Neural progenitor cell (in vitro differentiated cells): ENCODE data around the gene SLC5A11. TPM values are rescaled to one million over a fixed set of nuclear protein-coding genes. Genes with fewer than 3 reads are reported as not detected.
"Not testable (repeated sequence)": the region's sequence is repeated elsewhere in the genome, so short reads cannot be mapped to it uniquely, and the experiment has no call there.

Source experiments
- DNase-seq: peaks from one replicate; pipeline ENCODE4 v3.0.0-alpha.2; 2016; ENCODE audit warnings: low spot score
- H2AFZ ChIP-seq: fragments of 200-600 bp; sonication (generic); replicated peaks from 2 replicates; pipeline ENCODE4 v1.6.1; 2016; ENCODE audit warnings: antibody characterized with exemption
- H3F3A ChIP-seq: fragments of 200-600 bp; sonication (generic); 2 replicates; pipeline ENCODE4 v1.6.1; 2016; ENCODE audit warnings: antibody characterized with exemption, low read depth
- H3K27ac ChIP-seq: fragments of 200-600 bp; sonication (generic); 2 replicates; pipeline ENCODE4 v1.5.1; 2016; ENCODE audit warnings: mild to moderate bottlenecking
- H3K27me3 ChIP-seq: fragments of 200-600 bp; sonication (generic); 2 replicates; pipeline ENCODE4 v1.6.1; 2016; ENCODE audit warnings: mild to moderate bottlenecking, moderate library complexity
- H3K36me3 ChIP-seq: fragments of 200-600 bp; sonication (generic); 2 replicates; pipeline ENCODE4 v1.5.1; 2016
- H3K4me1 ChIP-seq: fragments of 200-600 bp; sonication (generic); 2 replicates; pipeline ENCODE4 v1.6.1; 2016; ENCODE audit warnings: mixed run types
- H3K4me2 ChIP-seq: fragments of 200-600 bp; sonication (generic); 2 replicates; pipeline ENCODE4 v1.6.1; 2016
- H3K4me3 ChIP-seq: fragments of 200-600 bp; sonication (generic); 2 replicates; pipeline ENCODE4 v1.5.1; 2016
- H3K79me2 ChIP-seq: fragments of 200-600 bp; sonication (generic); 2 replicates; pipeline ENCODE4 v1.6.1; 2016; ENCODE audit warnings: low read depth
- H3K9ac ChIP-seq: fragments of 200-600 bp; sonication (generic); 2 replicates; pipeline ENCODE4 v1.6.1; 2016
- H3K9me3 ChIP-seq: fragments of 200-600 bp; sonication (generic); 2 replicates; pipeline ENCODE4 v1.5.1; 2016; ENCODE audit warnings: low read depth
- H4K20me1 ChIP-seq: fragments of 200-600 bp; sonication (generic); 2 replicates; pipeline ENCODE4 v1.6.1; 2016; ENCODE audit warnings: low read depth
- H3K27ac Mint-ChIP-seq: 3 replicates; pipeline ENCODE4 v1.8.0; 2021; ENCODE audit warnings: mixed read lengths
- H3K27me3 Mint-ChIP-seq: 2 replicates; pipeline ENCODE4 v1.8.0; 2022; ENCODE audit warnings: low read depth, mild to moderate bottlenecking, inconsistent platforms, moderate library complexity, mixed read lengths; ENCODE audit not compliant: insufficient read depth
- H3K36me3 Mint-ChIP-seq: 3 replicates; pipeline ENCODE4 v1.8.0; 2021; ENCODE audit warnings: mixed read lengths
- H3K4me1 Mint-ChIP-seq: 3 replicates; pipeline ENCODE4 v1.8.0; 2021; ENCODE audit warnings: mixed read lengths
- H3K4me3 Mint-ChIP-seq: 3 replicates; pipeline ENCODE4 v1.8.0; 2021; ENCODE audit warnings: mild to moderate bottlenecking, moderate library complexity, mixed read lengths
- H3K9me3 Mint-ChIP-seq: 3 replicates; pipeline ENCODE4 v1.8.0; 2020; ENCODE audit warnings: mixed read lengths
- CTCF ChIP-seq: fragments of 200-600 bp; sonication (generic); IDR thresholded peaks from 2 replicates; pipeline ENCODE4 v1.5.1; 2017; ENCODE audit warnings: antibody characterized with exemption, mild to moderate bottlenecking
- EZH2 ChIP-seq: fragments of 200-600 bp; sonication (generic); IDR thresholded peaks from 2 replicates; pipeline ENCODE4 v1.6.1; 2017; ENCODE audit warnings: antibody characterized with exemption, mild to moderate bottlenecking, moderate library complexity
- EZH2phosphoT487 ChIP-seq: fragments of 200-600 bp; sonication (generic); IDR thresholded peaks from 2 replicates; pipeline ENCODE4 v1.6.1; 2017; ENCODE audit warnings: antibody characterized with exemption
- total RNA-seq: library from RNA; depleted of rRNA; stranded (reverse); fragments of >200 nt; gene quantifications from 2 replicates; pipeline ENCODE4 v1.2.3, GENCODE V29; 2015; ENCODE audit warnings: low replicate concordance

Gene SLC5A11
- total RNA-seq, 1 donor from 2014 or later, result not detected

GRCh38 chr16:24805484-24805883 is 40.3 kb upstream of the SLC5A11 start:
- Histone ChIP-seq H3K4me2 (no peak overlapping the region), H3K27me3 (no peaks in the 10 kb centered on the region), H3K4me1 (no peaks in the 10 kb centered on the region), H3K9me3 (no peaks in the 10 kb centered on the region), H3K9ac (no peak overlapping the region), H3K79me2 (no peaks in the 10 kb centered on the region), H2AFZ (no peak overlapping the region), H3F3A (no peaks in the 10 kb centered on the region), H4K20me1 (peaks cover 5% of the 10 kb centered on the region), H3K27ac (no peak overlapping the region), H3K4me3 (no peak overlapping the region), H3K36me3 (peaks cover 29% of the 10 kb centered on the region)
- Mint-ChIP-seq H3K4me1 (no peaks in the 10 kb centered on the region), H3K4me3 (no peak overlapping the region), H3K36me3 (peaks cover 45% of the 10 kb centered on the region), H3K9me3 (no peaks in the 10 kb centered on the region), H3K27me3 (no peaks in the 10 kb centered on the region), H3K27ac (no peak overlapping the region)
- DNase-seq, result no peak
- TF ChIP-seq EZH2phosphoT487, result no peak
- no peak for TF ChIP-seq CTCF
- no peak for TF ChIP-seq EZH2

GRCh38 chr16:24807301-24807700 is 38.5 kb upstream of the SLC5A11 start:
- Mint-ChIP-seq H3K27ac (no peak overlapping the region), H3K4me3 (no peak overlapping the region), H3K9me3 (no peaks in the 10 kb centered on the region), H3K4me1 (no peaks in the 10 kb centered on the region), H3K36me3 (peaks cover 41% of the 10 kb centered on the region), H3K27me3 (no peaks in the 10 kb centered on the region)
- no peak for TF ChIP-seq EZH2
- H3K27me3 ChIP-seq, result no peaks in the 10 kb centered on the region
- H3K4me2 ChIP-seq, result no peak overlapping the region
- H3K4me1 ChIP-seq, result no peaks in the 10 kb centered on the region
- no peak overlapping the region for H2AFZ ChIP-seq
- H3K79me2 ChIP-seq, result no peaks in the 10 kb centered on the region
- H3K36me3 ChIP-seq, result peaks cover 29% of the 10 kb centered on the region
- DNase-seq, result no peak
- H4K20me1 ChIP-seq, result no peaks in the 10 kb centered on the region
- H3K4me3 ChIP-seq, result no peak overlapping the region
- no peaks in the 10 kb centered on the region for H3F3A ChIP-seq
- no peak overlapping the region for H3K27ac ChIP-seq
- H3K9ac ChIP-seq, result no peak overlapping the region
- no peaks in the 10 kb centered on the region for H3K9me3 ChIP-seq

GRCh38 chr16:24810951-24811843 is 34.6 kb upstream of the SLC5A11 start:
- H3K27me3 Mint-ChIP-seq, result no peaks in the 10 kb centered on the region
- no peak overlapping the region for H3K4me2 ChIP-seq
- H3K27me3 ChIP-seq, result no peaks in the 10 kb centered on the region
- no peak overlapping the region for H3K4me3 Mint-ChIP-seq
- no peaks in the 10 kb centered on the region for H3K4me1 Mint-ChIP-seq
- DNase-seq, result no peak
- no peaks in the 10 kb centered on the region for H3K9me3 ChIP-seq
- H4K20me1 ChIP-seq, result no peaks in the 10 kb centered on the region
- H3K4me3 ChIP-seq, result no peak overlapping the region
- no peak overlapping the region for H3K27ac ChIP-seq
- TF ChIP-seq EZH2, result no peak
- no peak for TF ChIP-seq EZH2phosphoT487
- no peak for TF ChIP-seq CTCF
- no peak overlapping the region for H2AFZ ChIP-seq
- no peaks in the 10 kb centered on the region for H3K4me1 ChIP-seq
- H3K79me2 ChIP-seq, result no peaks in the 10 kb centered on the region
- H3K9me3 Mint-ChIP-seq, result no peaks in the 10 kb centered on the region
- H3K36me3 Mint-ChIP-seq, result peaks cover 37% of the 10 kb centered on the region
- H3F3A ChIP-seq, result no peaks in the 10 kb centered on the region
- peaks cover 25% of the 10 kb centered on the region for H3K36me3 ChIP-seq
- H3K27ac Mint-ChIP-seq, result no peak overlapping the region
- no peak overlapping the region for H3K9ac ChIP-seq

GRCh38 chr16:24812813-24813212 is 33.0 kb upstream of the SLC5A11 start:
- H3K4me3 Mint-ChIP-seq, H3K4me1 ChIP-seq, H3K9ac ChIP-seq, H4K20me1 ChIP-seq, H3K27me3 Mint-ChIP-seq, H3K27me3 ChIP-seq, H3K4me1 Mint-ChIP-seq, H3K4me3 ChIP-seq, H3K27ac ChIP-seq, H3K27ac Mint-ChIP-seq, H3F3A ChIP-seq, H3K79me2 ChIP-seq, H2AFZ ChIP-seq, H3K9me3 ChIP-seq, DNase-seq, H3K9me3 Mint-ChIP-seq, H3K4me2 ChIP-seq: not testable (repeated sequence)
- peaks cover 29% of the 10 kb centered on the region for H3K36me3 ChIP-seq
- H3K36me3 Mint-ChIP-seq, result peaks cover 32% of the 10 kb centered on the region
